Upper lobe of right lung (tissue), 1 donor: ENCODE results near the gene FCN1. TPM values are rescaled to one million over a fixed set of nuclear protein-coding genes. Genes with fewer than 3 reads are reported as not detected.

Experiments used
- ATAC-seq: fragments of 200-7000 bp; cut with Tn5 transposase; one replicate; pipeline ENCODE4 v1.9.1; 2020; ENCODE audit warnings: mild to moderate bottlenecking, moderate library complexity
- DNase-seq: peaks from one replicate; pipeline ENCODE4 v3.0.0-alpha.2; 2020
- H3K27ac ChIP-seq: fragments of 200-600 bp; one replicate; pipeline ENCODE4 v1.8.0; 2022
- H3K27me3 ChIP-seq: fragments of 200-600 bp; one replicate; pipeline ENCODE4 v1.8.0; 2022; ENCODE audit warnings: mild to moderate bottlenecking
- H3K36me3 ChIP-seq: fragments of 200-600 bp; one replicate; pipeline ENCODE4 v1.8.0; 2022
- H3K4me1 ChIP-seq: fragments of 200-600 bp; one replicate; pipeline ENCODE4 v1.8.0; 2022
- H3K4me3 ChIP-seq: fragments of 200-600 bp; one replicate; pipeline ENCODE4 v1.8.0; 2022; ENCODE audit warnings: mild to moderate bottlenecking
- H3K9me3 ChIP-seq: fragments of 200-600 bp; one replicate; pipeline ENCODE4 v1.8.0; 2022
- CTCF ChIP-seq: fragments of 200-600 bp; IDR thresholded peaks from one replicate; pipeline ENCODE4 v1.8.0; 2022; ENCODE audit warnings: antibody characterized with exemption
- intact Hi-C: fragments of 100-400 bp; cut with DNase I; formaldehyde crosslinking; loops from one replicate; pipeline ENCODE4 v1.11.0; 2022
- total RNA-seq: library from RNA; stranded (reverse); fragmentation: NEBNext Ultra II Directional; extraction: Animal tissue kit (Norgen Biotek cat#: 25700); gene quantifications from one replicate; pipeline ENCODE4 v1.2.1, GENCODE V29; 2021
- donor health status: DM: no; HTN: yes; CAD: no; lungs with severe emphysema.

Gene FCN1
- total RNA-seq, 1 donor from 2014 or later, result 63.0 TPM

GRCh38 chr9:134944916-134945315 is 27.2 kb upstream of the FCN1 start:
- H3K27me3 ChIP-seq, result peaks cover 21% of the 10 kb centered on the region
- no peak overlapping the region for H3K4me3 ChIP-seq
- no peak for ATAC-seq
- peak overlapping the region; percentile 11 for H3K27ac ChIP-seq
- no peak for DNase-seq
- H3K36me3 ChIP-seq, result no peaks in the 10 kb centered on the region
- no peak for TF ChIP-seq CTCF
- intact Hi-C loops, result no loop called here
- peaks cover 5% of the 10 kb centered on the region for H3K4me1 ChIP-seq
- H3K9me3 ChIP-seq, result no peaks in the 10 kb centered on the region

- Histone ChIP-seq H3K27me3 (peaks cover 21% of the 10 kb centered on the region), H3K9me3 (no peaks in the 10 kb centered on the region), H3K4me1 (peaks cover 5% of the 10 kb centered on the region), H3K36me3 (no peaks in the 10 kb centered on the region), H3K4me3 (no peak overlapping the region), H3K27ac (peak overlapping the region; percentile 11)
- ATAC-seq, result peak; percentile 24
- no peak for TF ChIP-seq CTCF
- peak; percentile 58 for DNase-seq
- intact Hi-C loops, result no loop called here
Observed at GRCh38 chr9:134944351-134944802, 26.7 kb upstream of the FCN1 start.

- intact Hi-C loops, result no loop called here
- Histone ChIP-seq H3K36me3 (no peaks in the 10 kb centered on the region), H3K27ac (no peak overlapping the region), H3K4me1 (peaks cover 5% of the 10 kb centered on the region), H3K9me3 (no peaks in the 10 kb centered on the region), H3K4me3 (no peak overlapping the region), H3K27me3 (peaks cover 21% of the 10 kb centered on the region)
- no peak for TF ChIP-seq CTCF
- DNase-seq (peak; percentile 51), ATAC-seq (no peak)
Observed at GRCh38 chr9:134943836-134944235, 26.1 kb upstream of the FCN1 start.

GRCh38 chr9:134943411-134943810 is 25.7 kb upstream of the FCN1 start:
- TF ChIP-seq CTCF, result no peak
- DNase-seq, result peak; percentile 30

GRCh38 chr9:134942788-134943184 is 25.1 kb upstream of the FCN1 start:
- Histone ChIP-seq H3K4me1 (peaks cover 5% of the 10 kb centered on the region), H3K36me3 (no peaks in the 10 kb centered on the region), H3K9me3 (no peaks in the 10 kb centered on the region), H3K27me3 (peaks cover 21% of the 10 kb centered on the region), H3K27ac (no peak overlapping the region), H3K4me3 (no peak overlapping the region)
- ATAC-seq (no peak), DNase-seq (no peak)
- intact Hi-C loops, result no loop called here
- TF ChIP-seq CTCF, result no peak

More at GRCh38 chr9:134943411-134943810, 25.7 kb upstream of the FCN1 start:
- H3K4me3 ChIP-seq, result no peak overlapping the region
- H3K27me3 ChIP-seq, result peaks cover 21% of the 10 kb centered on the region
- intact Hi-C loops, result no loop called here
- no peak for ATAC-seq
- H3K4me1 ChIP-seq, result peaks cover 5% of the 10 kb centered on the region
- no peak overlapping the region for H3K27ac ChIP-seq
- no peaks in the 10 kb centered on the region for H3K36me3 ChIP-seq
- H3K9me3 ChIP-seq, result no peaks in the 10 kb centered on the region
